ENCODE data around the gene ITGA3.

The ITGA3 gene

GRCh38 chr17:50074227-50074626 lies 18.3 kb downstream of the ITGA3 start:
- no peak for FAIRE-seq

DNA sequence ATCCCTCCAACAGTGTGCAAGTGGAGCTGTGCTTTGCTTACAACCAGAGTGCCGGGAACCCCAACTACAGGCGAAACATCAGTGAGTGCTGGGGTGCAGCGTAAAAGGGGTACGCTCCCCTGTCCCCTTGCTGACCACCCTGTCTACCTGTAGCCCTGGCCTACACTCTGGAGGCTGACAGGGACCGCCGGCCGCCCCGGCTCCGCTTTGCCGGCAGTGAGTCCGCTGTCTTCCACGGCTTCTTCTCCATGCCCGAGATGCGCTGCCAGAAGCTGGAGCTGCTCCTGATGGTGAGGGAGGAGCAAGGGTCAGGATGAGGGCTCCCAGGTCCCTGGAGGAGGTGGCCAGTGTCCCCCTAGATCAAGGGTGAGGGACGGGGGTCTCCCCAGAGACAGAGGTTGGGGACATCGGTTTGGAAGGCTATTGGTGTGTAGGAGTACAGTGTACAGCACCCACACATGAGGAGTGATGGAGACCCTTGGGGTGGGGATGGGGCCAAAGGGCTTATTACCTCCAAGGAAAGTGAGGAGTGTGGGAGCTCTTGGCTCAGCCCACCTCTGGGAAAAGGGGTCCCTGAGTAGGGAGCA lies 19.6 kb downstream of the ITGA3 start:
- FAIRE-seq, result no peak

DNA sequence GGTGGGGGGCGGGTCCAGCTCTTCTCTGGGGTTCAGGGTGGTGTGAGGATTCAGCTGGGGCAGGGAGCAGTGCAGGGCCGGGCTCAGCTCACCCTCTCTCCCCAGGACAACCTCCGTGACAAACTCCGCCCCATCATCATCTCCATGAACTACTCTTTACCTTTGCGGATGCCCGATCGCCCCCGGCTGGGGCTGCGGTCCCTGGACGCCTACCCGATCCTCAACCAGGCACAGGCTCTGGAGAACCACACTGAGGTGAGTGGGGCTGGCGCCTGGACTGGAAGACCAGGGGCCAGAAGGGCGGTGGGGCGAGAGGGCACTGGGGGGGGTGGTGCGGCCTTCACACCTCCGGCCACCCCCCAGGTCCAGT lies 20.3 kb downstream of the ITGA3 start:
- FAIRE-seq, result no peak

GRCh38 chr17:50076591-50077235 lies 20.8 kb downstream of the ITGA3 start:
- no peak for FAIRE-seq

GRCh38 chr17:50078430-50078829 lies 22.5 kb downstream of the ITGA3 start:
- no peak for FAIRE-seq

DNA sequence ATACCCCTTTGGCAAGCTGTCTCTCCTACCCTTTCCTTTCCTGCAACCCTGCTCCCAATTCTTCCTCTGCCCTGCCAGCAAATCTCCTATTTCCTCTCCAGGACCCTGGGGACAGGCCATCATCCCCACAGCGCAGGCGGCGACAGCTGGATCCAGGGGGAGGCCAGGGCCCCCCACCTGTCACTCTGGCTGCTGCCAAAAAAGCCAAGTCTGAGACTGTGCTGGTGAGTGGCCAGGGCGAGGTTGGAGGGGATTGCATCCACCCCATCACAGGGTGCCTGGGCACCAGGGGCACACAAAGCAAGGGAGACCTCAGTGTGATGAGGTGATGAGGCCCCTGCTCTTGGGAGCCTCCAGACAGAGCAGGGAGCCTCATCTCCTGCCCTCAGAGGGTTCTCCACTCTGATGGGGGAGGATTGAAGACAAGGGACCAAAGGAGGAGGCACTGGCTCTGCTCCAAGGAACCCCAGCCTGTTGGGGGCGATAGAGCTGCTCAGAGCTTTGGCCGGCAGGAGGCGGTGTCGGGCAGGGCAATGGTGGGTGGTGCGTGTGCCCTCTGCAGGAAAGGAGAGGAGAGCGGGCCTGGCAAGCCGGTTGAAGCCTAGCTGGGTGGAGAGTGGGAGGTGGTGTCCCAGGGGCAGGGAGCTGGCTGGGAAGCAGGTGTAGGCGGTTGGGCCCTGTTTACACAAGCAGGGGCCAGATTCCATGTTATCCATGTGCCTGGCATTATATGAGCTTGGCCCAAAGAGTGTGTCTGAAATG lies 23.6 kb downstream of the ITGA3 start:
- FAIRE-seq, result no peak

DNA sequence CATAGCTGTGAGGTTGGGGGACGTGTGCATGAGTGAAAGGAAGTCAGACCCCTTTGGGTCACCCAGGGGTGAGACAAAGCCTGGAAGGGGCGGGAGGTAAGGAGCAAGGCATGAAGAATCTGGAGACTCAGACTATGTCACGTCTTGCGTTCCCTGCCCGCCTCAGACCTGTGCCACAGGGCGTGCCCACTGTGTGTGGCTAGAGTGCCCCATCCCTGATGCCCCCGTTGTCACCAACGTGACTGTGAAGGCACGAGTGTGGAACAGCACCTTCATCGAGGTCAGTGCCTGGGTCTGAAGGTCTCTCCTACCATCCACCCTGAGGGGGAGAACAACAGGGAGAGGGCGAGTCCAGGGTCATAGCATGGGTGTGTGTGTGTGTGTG lies 24.2 kb downstream of the ITGA3 start:
- no peak for FAIRE-seq

GRCh38 chr17:50080827-50081226 lies 24.9 kb downstream of the ITGA3 start:
- FAIRE-seq, result no peak

- FAIRE-seq, result no peak
Measured at GRCh38 chr17:50081757-50082156, 25.8 kb downstream of the ITGA3 start.

GRCh38 chr17:50087246-50087911 lies 31.5 kb downstream of the ITGA3 start:
- FAIRE-seq, result no peak

DNA sequence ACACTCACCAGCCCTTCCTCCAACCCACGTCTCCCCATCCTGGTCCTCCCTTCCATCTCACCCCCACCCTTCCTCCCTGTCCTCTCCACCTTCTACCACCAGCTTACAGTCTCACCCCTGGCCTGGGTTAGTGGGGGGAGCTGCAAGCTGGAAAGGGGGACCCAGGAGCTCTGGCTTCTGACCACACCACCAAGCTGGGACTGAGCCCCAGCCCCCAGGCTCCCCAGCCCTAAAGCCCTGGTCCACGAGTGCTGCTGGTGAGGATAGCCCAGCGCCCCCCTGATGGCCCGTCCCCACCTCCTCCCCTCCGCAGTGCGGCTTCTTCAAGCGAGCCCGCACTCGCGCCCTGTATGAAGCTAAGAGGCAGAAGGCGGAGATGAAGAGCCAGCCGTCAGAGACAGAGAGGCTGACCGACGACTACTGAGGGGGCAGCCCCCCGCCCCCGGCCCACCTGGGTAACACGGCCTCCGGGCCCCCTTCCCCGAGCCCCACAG lies 32.0 kb downstream of the ITGA3 start:
- FAIRE-seq, result no peak

DNA sequence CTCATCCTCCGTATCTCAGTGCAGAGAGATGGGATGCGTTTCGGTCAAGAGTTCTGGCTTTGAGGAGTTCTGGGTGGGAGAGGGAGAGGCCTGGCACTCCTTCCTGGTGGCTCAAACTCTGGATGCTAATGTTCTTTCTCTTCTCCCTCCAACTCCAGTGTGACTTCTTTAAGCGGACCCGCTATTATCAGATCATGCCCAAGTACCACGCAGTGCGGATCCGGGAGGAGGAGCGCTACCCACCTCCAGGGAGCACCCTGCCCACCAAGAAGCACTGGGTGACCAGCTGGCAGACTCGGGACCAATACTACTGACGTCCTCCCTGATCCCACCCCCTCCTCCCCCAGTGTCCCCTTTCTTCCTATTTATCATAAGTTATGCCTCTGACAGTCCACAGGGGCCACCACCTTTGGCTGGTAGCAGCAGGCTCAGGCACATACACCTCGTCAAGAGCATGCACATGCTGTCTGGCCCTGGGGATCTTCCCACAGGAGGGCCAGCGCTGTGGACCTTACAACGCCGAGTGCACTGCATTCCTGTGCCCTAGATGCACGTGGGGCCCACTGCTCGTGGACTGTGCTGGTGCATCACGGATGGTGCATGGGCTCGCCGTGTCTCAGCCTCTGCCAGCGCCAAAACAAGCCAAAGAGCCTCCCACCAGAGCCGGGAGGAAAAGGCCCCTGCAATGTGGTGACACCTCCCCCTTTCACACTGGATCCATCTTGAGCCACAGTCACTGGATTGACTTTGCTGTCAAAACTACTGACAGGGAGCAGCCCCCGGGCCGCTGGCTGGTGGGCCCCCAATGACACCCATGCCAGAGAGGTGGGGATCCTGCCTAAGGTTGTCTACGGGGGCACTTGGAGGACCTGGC lies 33.3 kb downstream of the ITGA3 start:
- FAIRE-seq, result no peak

GRCh38 chr17:50090071-50090470 lies 34.2 kb downstream of the ITGA3 start:
- FAIRE-seq, result no peak

DNA sequence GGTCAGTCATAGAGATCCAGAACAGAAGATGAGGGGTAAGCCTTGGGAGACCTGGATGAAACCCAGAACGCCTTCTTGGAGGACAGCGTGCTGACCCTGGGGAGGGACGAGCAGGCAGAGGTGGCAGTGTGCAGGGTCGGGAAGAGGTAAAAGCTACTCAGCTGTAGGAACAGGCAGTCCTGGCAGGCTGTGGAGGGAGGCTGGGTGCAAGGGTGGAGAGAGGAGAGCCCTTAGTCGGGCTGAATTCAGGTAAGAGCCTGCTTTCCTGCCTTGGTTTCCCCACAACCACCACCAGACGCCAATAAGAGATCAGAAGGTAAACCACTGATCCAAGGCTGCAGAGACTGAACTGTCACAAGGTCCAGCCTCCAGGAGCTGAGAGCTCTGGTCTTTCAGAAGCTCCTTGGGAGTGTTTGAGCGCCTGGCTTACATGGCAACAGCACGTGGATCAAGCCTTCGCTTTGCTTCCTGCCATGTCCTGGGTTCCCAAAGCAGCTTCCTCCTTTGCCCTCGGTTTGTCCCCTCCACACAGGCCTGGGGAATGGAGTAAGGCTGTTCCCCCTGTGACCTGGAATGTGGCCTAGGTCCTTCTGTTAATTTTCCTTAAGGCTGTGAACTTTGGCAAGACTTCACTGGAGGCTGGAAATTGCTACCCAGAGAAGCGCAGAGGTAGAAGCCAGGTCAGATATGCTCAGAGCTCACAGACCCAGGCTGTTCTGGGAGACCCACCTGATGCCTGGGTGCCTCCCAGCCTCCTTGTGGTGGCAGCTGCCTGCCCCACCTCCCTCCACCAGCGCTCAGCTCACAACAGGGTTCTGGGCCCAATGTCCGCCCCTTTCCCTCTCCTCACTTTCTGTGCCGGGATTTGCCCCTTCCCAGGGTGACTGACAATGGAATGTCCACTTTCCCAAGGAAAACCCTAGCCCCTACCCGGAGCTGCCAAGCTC lies 35.3 kb downstream of the ITGA3 start:
- no peak for FAIRE-seq

- FAIRE-seq, result no peak
Measured at GRCh38 chr17:50091918-50092285, 36.0 kb downstream of the ITGA3 start.

- FAIRE-seq, result no peak
Measured at GRCh38 chr17:50093246-50093645, 37.3 kb downstream of the ITGA3 start.

- FAIRE-seq, result no peak
Measured at GRCh38 chr17:50093807-50094206, 37.9 kb downstream of the ITGA3 start.

GRCh38 chr17:50094243-50094752 lies 38.4 kb downstream of the ITGA3 start:
- no peak for FAIRE-seq

GRCh38 chr17:50094753-50095619 lies 39.1 kb downstream of the ITGA3 start, which contains the start of gene PDK2:
TSS of gene PDK2 (plus strand) at chr17:50095351. CDS start at chr17:50095436, 85 bp downstream.
- no peak for FAIRE-seq

GRCh38 chr17:50095626-50096037 lies 39.7 kb downstream of the ITGA3 start:
- FAIRE-seq, result no peak

Data from colon (tissue), 2 donors.